HG03439 (cell line): ENCODE results near the gene HUS1B.
"Not testable (repeated sequence)": the region's sequence is repeated elsewhere in the genome, so short reads cannot be mapped to it uniquely, and the experiment has no call there.

Experiments
- ATAC-seq: cut with Tn5 transposase; IDR thresholded peaks from one replicate; pipeline ENCODE4 v1.9.1; 2021; ENCODE audit warnings: mild to moderate bottlenecking, moderate library complexity; ENCODE audit not compliant: unreplicated experiment

Gene HUS1B

GRCh38 chr6:656460-657252, at the start of gene HUS1B:
TSS of gene HUS1B (minus strand) at chr6:657100. CDS start at chr6:656944, 156 bp downstream.
- no peak for ATAC-seq

- no peak for ATAC-seq
Measured at GRCh38 chr6:706146-706545, 49.2 kb upstream of the HUS1B start.

GRCh38 chr6:705047-705446, 48.1 kb upstream of the HUS1B start:
- ATAC-seq: no peak

GRCh38 chr6:704046-704445, 47.1 kb upstream of the HUS1B start:
- ATAC-seq: no peak

- ATAC-seq: no peak
Measured at GRCh38 chr6:703552-703951, 46.7 kb upstream of the HUS1B start.

GRCh38 chr6:701700-702479, 45.0 kb upstream of the HUS1B start:
- no peak for ATAC-seq

GRCh38 chr6:701215-701614, 44.3 kb upstream of the HUS1B start:
- no peak for ATAC-seq

GRCh38 chr6:700490-700889, 43.6 kb upstream of the HUS1B start:
- no peak for ATAC-seq

GRCh38 chr6:699319-699718, 42.4 kb upstream of the HUS1B start:
- ATAC-seq: no peak

GRCh38 chr6:694431-695126, 37.7 kb upstream of the HUS1B start:
- not testable (repeated sequence) for ATAC-seq

GRCh38 chr6:693723-694009, 36.8 kb upstream of the HUS1B start:
- no peak for ATAC-seq

- ATAC-seq: peak; percentile 89
Measured at GRCh38 chr6:692858-693722, 36.2 kb upstream of the HUS1B start, which contains the start of gene EXOC2. TSS of gene EXOC2 (minus strand) at chr6:693139. CDS start at chr6:637818, 55,321 bp downstream.

- ATAC-seq: peak; percentile 75
Measured at GRCh38 chr6:692356-692851, 35.5 kb upstream of the HUS1B start.

GRCh38 chr6:689223-689622, 32.3 kb upstream of the HUS1B start:
- ATAC-seq: no peak

- no peak for ATAC-seq
Measured at GRCh38 chr6:686497-686896, 29.6 kb upstream of the HUS1B start.

GRCh38 chr6:684831-685636, 28.1 kb upstream of the HUS1B start:
- peak; percentile 87 for ATAC-seq

GRCh38 chr6:683742-684440, 27.0 kb upstream of the HUS1B start:
- ATAC-seq: no peak

GRCh38 chr6:680666-681340, 23.9 kb upstream of the HUS1B start:
- ATAC-seq: no peak

- no peak for ATAC-seq
Measured at GRCh38 chr6:680251-680650, 23.4 kb upstream of the HUS1B start.
